ENCODE measurements around the gene GPD1L.

GRCh38 chr3:32121137-32121536 is 14.7 kb downstream of the GPD1L start:
- no peak for TF ChIP-seq CTCF (IDR thresholded peaks at IDR 0.05)
- TF ChIP-seq POLR2A (IDR thresholded peaks at IDR 0.05) = no peak

All from heart left ventricle (tissue), 13 donors.